ENCODE results near the gene CDC42BPB.

DNA sequence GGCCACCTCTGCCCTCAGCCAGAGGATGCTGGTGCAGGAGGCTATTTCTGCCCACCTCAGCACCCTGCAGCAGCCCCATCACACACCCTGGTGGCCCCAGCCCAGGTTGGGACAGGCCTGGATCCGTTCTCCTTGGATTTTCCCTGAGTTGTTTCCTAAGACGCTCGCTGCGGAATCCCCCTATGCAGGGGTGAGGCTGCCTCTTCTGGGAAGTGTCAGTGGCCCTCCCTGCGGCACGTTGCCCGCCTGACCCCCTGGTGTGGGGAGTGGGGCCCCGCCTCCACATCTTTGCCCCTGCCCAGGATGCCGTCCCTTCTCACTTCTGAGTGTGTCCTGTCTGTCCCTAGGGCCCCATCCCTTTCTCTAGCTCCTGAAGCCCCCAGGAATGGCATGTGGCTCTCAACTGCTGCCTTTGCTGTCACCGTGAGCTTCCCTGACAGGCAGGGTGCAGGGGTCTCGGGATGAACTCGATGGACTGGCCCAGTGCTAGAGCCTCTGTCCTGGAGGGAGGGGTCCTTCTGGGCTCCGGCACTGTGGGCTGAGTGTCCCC lies 36.6 kb upstream of the CDC42BPB start:
- TF ChIP-seq, protein P1, sequence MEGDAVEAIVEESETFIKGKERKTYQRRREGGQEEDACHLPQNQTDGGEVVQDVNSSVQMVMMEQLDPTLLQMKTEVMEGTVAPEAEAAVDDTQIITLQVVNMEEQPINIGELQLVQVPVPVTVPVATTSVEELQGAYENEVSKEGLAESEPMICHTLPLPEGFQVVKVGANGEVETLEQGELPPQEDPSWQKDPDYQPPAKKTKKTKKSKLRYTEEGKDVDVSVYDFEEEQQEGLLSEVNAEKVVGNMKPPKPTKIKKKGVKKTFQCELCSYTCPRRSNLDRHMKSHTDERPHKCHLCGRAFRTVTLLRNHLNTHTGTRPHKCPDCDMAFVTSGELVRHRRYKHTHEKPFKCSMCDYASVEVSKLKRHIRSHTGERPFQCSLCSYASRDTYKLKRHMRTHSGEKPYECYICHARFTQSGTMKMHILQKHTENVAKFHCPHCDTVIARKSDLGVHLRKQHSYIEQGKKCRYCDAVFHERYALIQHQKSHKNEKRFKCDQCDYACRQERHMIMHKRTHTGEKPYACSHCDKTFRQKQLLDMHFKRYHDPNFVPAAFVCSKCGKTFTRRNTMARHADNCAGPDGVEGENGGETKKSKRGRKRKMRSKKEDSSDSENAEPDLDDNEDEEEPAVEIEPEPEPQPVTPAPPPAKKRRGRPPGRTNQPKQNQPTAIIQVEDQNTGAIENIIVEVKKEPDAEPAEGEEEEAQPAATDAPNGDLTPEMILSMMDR (IDR thresholded peaks at IDR 0.05) = no peak
- no peak for TF ChIP-seq POLR2A (IDR thresholded peaks at IDR 0.05)
